ENCODE results near the gene OR8D1. TPM values are rescaled to one million over a fixed set of nuclear protein-coding genes. Genes with fewer than 3 reads are reported as not detected.

The OR8D1 gene
- polyA plus RNA-seq, 3 donors, result not detected

GRCh38 chr11:124313131-124313530 is 618 bp downstream of the OR8D1 start:
- Histone ChIP-seq H4K20me1 (ENCODE audit: insufficient read depth, low read length) (no peaks in the 10 kb centered on the region), H3K4me1 (ENCODE audit: control insufficient read depth in 1 of 2, insufficient read depth in 2 of 2, low read length in 2 of 2) (no peaks in the 10 kb centered on the region), H3K27me3 (ENCODE audit: control insufficient read depth in 2 of 2, insufficient read depth in 2 of 2, low read length in 2 of 2) (no peaks in the 10 kb centered on the region), H3K4me3 (replicated peaks in 1 of 3; ENCODE audit: low read depth in 2 of 3, low read length in 3 of 3) (no peak overlapping the region), H3K4me2 (replicated peaks; ENCODE audit: extremely low read depth, low read length, poor library complexity, severe bottlenecking) (no peak overlapping the region), H3K27ac (ENCODE audit: low read depth in 1 of 2, low read length in 2 of 2) (no peak overlapping the region), H3K79me2 (ENCODE audit: insufficient read depth, low read length) (no peaks in the 10 kb centered on the region), H3K9me3 (replicated peaks in 1 of 2; ENCODE audit: control insufficient read depth in 1 of 2, insufficient read depth in 1 of 2, low read length in 2 of 2) (no peaks in the 10 kb centered on the region), H3K9ac (ENCODE audit: insufficient read depth, low read length, poor library complexity, severe bottlenecking) (no peak overlapping the region), H2AFZ (ENCODE audit: insufficient read depth, low read depth, low read length, poor library complexity, severe bottlenecking) (no peak overlapping the region), H3K36me3 (replicated peaks in 1 of 2; ENCODE audit: control insufficient read depth in 1 of 2, insufficient read depth in 2 of 2, low read length in 2 of 2) (no peaks in the 10 kb centered on the region)
- peaks cover 0 to 5% (median 2%) of the 10 kb centered on the region in 7 donors for H3K9me3 Mint-ChIP-seq
- TF ChIP-seq, protein P1, sequence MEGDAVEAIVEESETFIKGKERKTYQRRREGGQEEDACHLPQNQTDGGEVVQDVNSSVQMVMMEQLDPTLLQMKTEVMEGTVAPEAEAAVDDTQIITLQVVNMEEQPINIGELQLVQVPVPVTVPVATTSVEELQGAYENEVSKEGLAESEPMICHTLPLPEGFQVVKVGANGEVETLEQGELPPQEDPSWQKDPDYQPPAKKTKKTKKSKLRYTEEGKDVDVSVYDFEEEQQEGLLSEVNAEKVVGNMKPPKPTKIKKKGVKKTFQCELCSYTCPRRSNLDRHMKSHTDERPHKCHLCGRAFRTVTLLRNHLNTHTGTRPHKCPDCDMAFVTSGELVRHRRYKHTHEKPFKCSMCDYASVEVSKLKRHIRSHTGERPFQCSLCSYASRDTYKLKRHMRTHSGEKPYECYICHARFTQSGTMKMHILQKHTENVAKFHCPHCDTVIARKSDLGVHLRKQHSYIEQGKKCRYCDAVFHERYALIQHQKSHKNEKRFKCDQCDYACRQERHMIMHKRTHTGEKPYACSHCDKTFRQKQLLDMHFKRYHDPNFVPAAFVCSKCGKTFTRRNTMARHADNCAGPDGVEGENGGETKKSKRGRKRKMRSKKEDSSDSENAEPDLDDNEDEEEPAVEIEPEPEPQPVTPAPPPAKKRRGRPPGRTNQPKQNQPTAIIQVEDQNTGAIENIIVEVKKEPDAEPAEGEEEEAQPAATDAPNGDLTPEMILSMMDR (IDR thresholded peaks at IDR 0.05), result no peak
- DNase-seq, result no peak
- WGBS (ENCODE audit: insufficient coverage), result 100% methylated on average over 3 of the region's 4 CpGs
- H3K4me1 Mint-ChIP-seq, result no peaks in the 10 kb centered on the region
- H3K4me3 Mint-ChIP-seq, result no peak overlapping the region
- peak overlapping the region in 1 of 7 donors; percentile 66 for H3K27ac Mint-ChIP-seq
- intact Hi-C loops (cut with micrococcal nuclease), result no loop called here
- no peaks in the 10 kb centered on the region for H3K36me3 Mint-ChIP-seq
- H3K27me3 Mint-ChIP-seq (ENCODE audit: low read depth in 3 of 3), result peaks cover 0 to 2% (median 1%) of the 10 kb centered on the region in 3 donors

DNA sequence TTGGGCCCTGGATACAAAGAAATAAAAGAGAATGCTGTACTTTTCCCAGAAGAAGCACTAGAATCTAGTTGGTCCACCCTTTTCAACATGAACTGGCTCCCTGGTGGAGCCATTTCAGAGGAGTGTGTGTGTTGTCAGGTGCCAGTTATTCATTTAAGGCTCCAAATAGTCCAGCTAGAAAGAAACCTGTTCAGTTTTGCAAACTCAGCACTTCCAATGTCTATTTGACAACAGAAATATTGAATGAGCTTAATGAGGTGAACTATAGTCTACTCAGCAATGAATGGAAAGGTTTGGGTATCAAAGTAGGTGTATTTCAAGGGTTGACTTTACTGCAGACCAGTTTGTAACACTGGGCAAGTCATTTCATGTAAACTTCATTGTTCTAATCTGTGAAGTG is 2.1 kb downstream of the OR8D1 start:
- no peaks in the 10 kb centered on the region for H3K4me1 ChIP-seq (ENCODE audit: control insufficient read depth in 1 of 2, insufficient read depth in 2 of 2, low read length in 2 of 2)
- no peak overlapping the region for H3K27ac ChIP-seq (ENCODE audit: low read depth in 1 of 2, low read length in 2 of 2)
- H2AFZ ChIP-seq (ENCODE audit: insufficient read depth, low read depth, low read length, poor library complexity, severe bottlenecking), result no peak overlapping the region
- no peak overlapping the region for H3K27ac Mint-ChIP-seq
- no peaks in the 10 kb centered on the region for H3K27me3 ChIP-seq (ENCODE audit: control insufficient read depth in 2 of 2, insufficient read depth in 2 of 2, low read length in 2 of 2)
- no peaks in the 10 kb centered on the region for H3K36me3 Mint-ChIP-seq
- H3K36me3 ChIP-seq (replicated peaks in 1 of 2; ENCODE audit: control insufficient read depth in 1 of 2, insufficient read depth in 2 of 2, low read length in 2 of 2), result no peaks in the 10 kb centered on the region
- H3K4me3 Mint-ChIP-seq, result no peak overlapping the region
- H3K9me3 Mint-ChIP-seq, result peaks cover 0 to 5% (median 2%) of the 10 kb centered on the region in 7 donors
- no peak overlapping the region for H3K9ac ChIP-seq (ENCODE audit: insufficient read depth, low read length, poor library complexity, severe bottlenecking)
- H3K9me3 ChIP-seq (replicated peaks in 1 of 2; ENCODE audit: control insufficient read depth in 1 of 2, insufficient read depth in 1 of 2, low read length in 2 of 2), result no peaks in the 10 kb centered on the region
- H3K79me2 ChIP-seq (ENCODE audit: insufficient read depth, low read length), result no peaks in the 10 kb centered on the region
- intact Hi-C loops (cut with micrococcal nuclease), result no loop called here
- H3K27me3 Mint-ChIP-seq (ENCODE audit: low read depth in 3 of 3), result peaks cover 0 to 2% (median 1%) of the 10 kb centered on the region in 3 donors
- H3K4me2 ChIP-seq (replicated peaks; ENCODE audit: extremely low read depth, low read length, poor library complexity, severe bottlenecking), result no peak overlapping the region
- H3K4me3 ChIP-seq (replicated peaks in 1 of 3; ENCODE audit: low read depth in 2 of 3, low read length in 3 of 3), result no peak overlapping the region
- H4K20me1 ChIP-seq (ENCODE audit: insufficient read depth, low read length), result no peaks in the 10 kb centered on the region
- no peaks in the 10 kb centered on the region for H3K4me1 Mint-ChIP-seq
- no peak for DNase-seq
- TF ChIP-seq, protein P1 (IDR thresholded peaks at IDR 0.05), result no peak
